K562 (cell line): ENCODE results near the gene LYST. TPM values are rescaled to one million over a fixed set of nuclear protein-coding genes. Genes with fewer than 3 reads are reported as not detected.

ENCODE experiments used
- ATAC-seq: fragments of 200-7000 bp; cut with Tn5 transposase; 3 replicates; pipeline ENCODE4 v1.9.1; 2020; ENCODE audit warnings: moderate library complexity
- BruUV-seq: library from RNA; stranded (reverse); fragments of 400-500 nt; replicated peaks from 2 replicates; lab custom pipeline; 2021; lab: Mats Ljungman, UMichigan
- CTCF ChIA-PET: fragments of 300-600 bp; formaldehyde crosslinking; extraction: SDS; loops from one replicate; lab custom pipeline; 2021; ENCODE audit warnings: low intra/inter-chr PET ratio; lab: Yijun Ruan, JAX
- POLR2A ChIA-PET: fragments of 300-600, 350-650 bp; sonication (Branson Sonifier 250); formaldehyde crosslinking; extraction: SDS; loops from one replicate; lab custom pipeline; 2021; ENCODE audit warnings: antibody characterized with exemption, inconsistent platforms; lab: Yijun Ruan, JAX
- DNase-seq, 4 experiments: peaks; one replicate each; pipeline versions ENCODE4 v3.0.0 to v3.0.0-alpha.2; 2011 to 2018; ENCODE audit warnings: low spot score in 3 of 4, mixed read lengths in 3 of 4; ENCODE audit errors: extremely low read depth in 1 of 4
- FAIRE-seq: peaks from 2 replicates; lab custom pipeline; 2011; peaks lifted over from hg19 to GRCh38; lab: Jason Lieb, UNC
- H2AFZ ChIP-seq: 2 replicates; pipeline ENCODE4 v1.6.0; 2011; ENCODE audit warnings: low read depth, low read length, control low read depth, inconsistent platforms
- H3K27ac ChIP-seq: fragments of 200-600 bp; 3 replicates; pipeline ENCODE4 v1.8.0; 2011; ENCODE audit warnings: low read depth, mild to moderate bottlenecking, control low read depth, inconsistent platforms, low read length, moderate library complexity, mixed read lengths; ENCODE audit errors: extremely low read depth
- H3K27me3 ChIP-seq, 2 experiments: fragments of 300-600 bp in 1 of 2; 2 replicates in 1 of 2; 3 replicates in 1 of 2; pipeline versions ENCODE4 v1.6.0 to v1.8.0; 2011; ENCODE audit warnings: inconsistent platforms in 2 of 2, low read length in 2 of 2, mild to moderate bottlenecking in 1 of 2, mixed read lengths in 1 of 2, moderate library complexity in 1 of 2; ENCODE audit not compliant: control insufficient read depth in 2 of 2, insufficient read depth in 2 of 2
- H3K36me3 ChIP-seq: fragments of 300-600 bp; 3 replicates; pipeline ENCODE4 v1.8.0; 2011; ENCODE audit warnings: mild to moderate bottlenecking, low read length, inconsistent platforms; ENCODE audit not compliant: control insufficient read depth, insufficient read depth
- H3K4me1 ChIP-seq, 2 experiments: fragments of 200-600 bp in 1 of 2; replicated peaks in 1 of 2; 2 replicates in 1 of 2; 3 replicates in 1 of 2; pipeline versions ENCODE4 v1.5.1 to v1.8.0; 2011; ENCODE audit warnings: inconsistent platforms in 2 of 2, low read length in 2 of 2, mild to moderate bottlenecking in 1 of 2, mixed read lengths in 1 of 2, moderate library complexity in 1 of 2; ENCODE audit not compliant: control insufficient read depth in 2 of 2, insufficient read depth in 2 of 2
- H3K4me2 ChIP-seq: 2 replicates; pipeline ENCODE4 v1.6.1; 2011; ENCODE audit warnings: low read length, control low read depth, inconsistent platforms, mixed read lengths; ENCODE audit not compliant: insufficient read depth
- H3K4me3 ChIP-seq: fragments of 200-600 bp; sonication (generic), shearing (Covaris generic); 2 replicates; pipeline ENCODE4 v1.5.1; 2016; ENCODE audit warnings: control low read depth, inconsistent platforms
- H3K79me2 ChIP-seq: fragments of 200-600 bp; 3 replicates; pipeline ENCODE4 v1.8.0; 2011; ENCODE audit warnings: low read length, inconsistent platforms; ENCODE audit not compliant: control insufficient read depth, insufficient read depth
- H3K9ac ChIP-seq, 2 experiments: 2 replicates each; pipeline versions ENCODE4 v1.6.0 to v1.6.1; 2011; ENCODE audit warnings: low read depth in 2 of 2, low read length in 2 of 2, control low read depth in 1 of 2, inconsistent platforms in 1 of 2, mild to moderate bottlenecking in 1 of 2, mixed read lengths in 1 of 2; ENCODE audit not compliant: insufficient read depth in 1 of 2
- H3K9me1 ChIP-seq: one replicate; pipeline ENCODE4 v1.6.0; 2011; ENCODE audit warnings: inconsistent platforms, mild to moderate bottlenecking, low read length, moderate library complexity; ENCODE audit not compliant: control insufficient read depth, insufficient read depth
- H3K9me3 ChIP-seq: replicated peaks from 2 replicates; pipeline ENCODE4 v1.5.1; 2011; ENCODE audit warnings: low read depth, low read length, inconsistent platforms; ENCODE audit not compliant: control insufficient read depth, insufficient read depth
- H4K20me1 ChIP-seq: replicated peaks from 2 replicates; pipeline ENCODE4 v1.6.1; 2011; ENCODE audit warnings: low read length, inconsistent platforms, mixed read lengths; ENCODE audit not compliant: control insufficient read depth, insufficient read depth
- L3MBTL2 ChIP-seq: fragments of 450-650 bp; IDR thresholded peaks from 2 replicates; pipeline ENCODE4 v1.6.1; 2016; ENCODE audit warnings: mild to moderate bottlenecking, moderate library complexity
- NONO ChIP-seq, 2 experiments: fragments of 200-400 bp in 1 of 2; fragments of 450-650 bp in 1 of 2; formaldehyde crosslinking in 1 of 2; IDR thresholded peaks; 2 replicates each; pipeline ENCODE4 v1.6.1; 2017; ENCODE audit warnings: low read depth in 2 of 2, mild to moderate bottlenecking in 2 of 2, moderate library complexity in 2 of 2, low read length in 1 of 2
- PRMT5 ChIP-seq: sonication (generic); formaldehyde crosslinking; IDR thresholded peaks from 2 replicates; pipeline ENCODE4 v1.5.0; 2020; ENCODE audit warnings: missing genetic modification reagents
- PTBP1 ChIP-seq: fragments of 200-400 bp; formaldehyde crosslinking; IDR thresholded peaks from 2 replicates; pipeline ENCODE4 v1.6.1; 2017; ENCODE audit warnings: low read depth, low read length
- SIX5 ChIP-seq, 2 experiments: IDR thresholded peaks; 2 replicates each; pipeline ENCODE4 v1.6.1; 2011; ENCODE audit warnings: low read length in 2 of 2, borderline replicate concordance in 1 of 2, low read depth in 1 of 2, mild to moderate bottlenecking in 1 of 2, moderate library complexity in 1 of 2; ENCODE audit not compliant: insufficient read depth in 1 of 2
- TAF9B ChIP-seq: fragments of 450-650 bp; IDR thresholded peaks from 2 replicates; pipeline ENCODE4 v1.6.1; 2018; ENCODE audit warnings: mild to moderate bottlenecking; ENCODE audit not compliant: partially characterized antibody
- ZNF408 ChIP-seq: fragments of 250-450 bp; sonication (Bioruptor Pico); IDR thresholded peaks from 2 replicates; pipeline ENCODE4 v1.4.0; 2020; ENCODE audit warnings: low read depth, mild to moderate bottlenecking, moderate library complexity
- WGBS: fragments of 100-300 bp; shearing (Covaris generic); methylation state at CpG from one replicate; pipeline ENCODE4 v1.1.6; 2016; ENCODE audit warnings: low coverage, mixed read lengths; ENCODE audit not compliant: insufficient coverage; ENCODE audit errors: missing lambda C conversion rate; 5-methylcytosine and 5-hydroxymethylcytosine counted together
- in situ Hi-C: fragments of 300-500 bp; cut with MboI; formaldehyde crosslinking; loops from 4 replicates; pipeline ENCODE4 v1.15.0; 2018; ENCODE audit warnings: inconsistent platforms, mixed read lengths
- intact Hi-C: fragments of 100-400 bp; cut with micrococcal nuclease; formaldehyde crosslinking; loops from 2 replicates; pipeline ENCODE4 v1.14.2; 2022
- polyA plus RNA-seq, 8 experiments: library from polyadenylated mRNA; depleted of rRNA in 4 of 8; stranded (reverse) in 5 of 8; unstranded in 3 of 8; fragments of >200 nt; fragmentation: Nextera tagmentation in 2 of 8; fragmentation: Illumina TruSeq in 1 of 8; extraction: Ambion mirVana in 2 of 8; extraction: Trizol in 1 of 8; gene quantifications; 2 replicates each; pipeline versions ENCODE4 v1.2.1 to v1.2.3, GENCODE V29; 2011 to 2014; ENCODE audit warnings: inconsistent platforms in 1 of 8, missing spikeins in 1 of 8
- total RNA-seq, 7 experiments: library from RNA; depleted of rRNA in 6 of 7; stranded (reverse); fragments of >200 nt in 6 of 7; fragmentation: Illumina TruSeq in 2 of 7; extraction: Trizol in 2 of 7; gene quantifications; 2 replicates each; pipeline versions ENCODE4 v1.2.1 to v1.2.3, GENCODE V29; 2011 to 2021; ENCODE audit warnings: low replicate concordance in 1 of 7

LYST gene
- total and polyA plus RNA-seq, 9 of the 15 experiments (the other 6 are each of a cell fraction or from before 2014, with no cell fraction given): 0.73 to 2.4 (median 1.4) TPM

GRCh38 chr1:235748747-235749146 lies 118.0 kb downstream of the LYST start:
- H3K36me3 ChIP-seq: no peaks in the 10 kb centered on the region
- no peak for FAIRE-seq
- H3K79me2 ChIP-seq: no peaks in the 10 kb centered on the region
- in situ Hi-C loops: no loop called here
- intact Hi-C loops: no loop called here
- 0% methylated on average over 2 of the region's 2 CpGs for WGBS
- CTCF ChIA-PET: no interaction called here
- H3K4me2 ChIP-seq: no peak overlapping the region
- H4K20me1 ChIP-seq: no peaks in the 10 kb centered on the region
- no peaks in the 10 kb centered on the region; a peak in 1 of 5 replicates for H3K27me3 ChIP-seq
- no peak overlapping the region for H3K27ac ChIP-seq
- DNase-seq: no peak
- POLR2A ChIA-PET: no interaction called here
- H3K9ac ChIP-seq: no peak overlapping the region
- H3K4me3 ChIP-seq: no peak overlapping the region
- no peak for ATAC-seq
- no peak overlapping the region for H2AFZ ChIP-seq
- H3K9me1 ChIP-seq: no peaks in the 10 kb centered on the region
- H3K4me1 ChIP-seq: no peaks in the 10 kb centered on the region
- TF ChIP-seq PTBP1: no peak
- no peak for TF ChIP-seq L3MBTL2
- TF ChIP-seq TAF9B: no peak
- TF ChIP-seq PRMT5 (CRISPR knock-in tag): no peak
- TF ChIP-seq ZNF408 (CRISPR knock-in tag): no peak
- no peak for TF ChIP-seq SIX5 (IDR thresholded peaks at IDR 0.05; ENCODE audit: borderline replicate concordance in 1 of 2, insufficient read depth in 1 of 2, low read depth in 1 of 2, low read length in 2 of 2)
- no peak for TF ChIP-seq NONO (IDR thresholded peaks at IDR 0.05; ENCODE audit: low read depth in 2 of 2, low read length in 1 of 2)
- H3K9me3 ChIP-seq: no peaks in the 10 kb centered on the region
- no TSS peak for BruUV-seq
